Mucosa of stomach (tissue), 1 donor: Measurements from ENCODE around the gene TBCK.

Source experiments
- H3K27me3 ChIP-seq: one replicate; pipeline ENCODE4 v1.7.0; 2013; ENCODE audit warnings: mild to moderate bottlenecking, low read length; ENCODE audit not compliant: control insufficient read depth, insufficient read depth
- H3K36me3 ChIP-seq: one replicate; pipeline ENCODE4 v1.7.0; 2013; ENCODE audit warnings: low read length; ENCODE audit not compliant: control insufficient read depth, insufficient read depth
- H3K4me1 ChIP-seq: one replicate; pipeline ENCODE4 v1.7.0; 2013; ENCODE audit warnings: mild to moderate bottlenecking, low read length; ENCODE audit not compliant: control insufficient read depth, insufficient read depth
- H3K4me3 ChIP-seq: one replicate; pipeline ENCODE4 v1.7.0; 2013; ENCODE audit warnings: low read length
- H3K9ac ChIP-seq: one replicate; pipeline ENCODE4 v1.7.0; 2013; ENCODE audit warnings: mild to moderate bottlenecking, low read length, moderate library complexity
- H3K9me3 ChIP-seq: one replicate; pipeline ENCODE4 v1.7.0; 2013; ENCODE audit warnings: mild to moderate bottlenecking, low read length, moderate library complexity; ENCODE audit not compliant: control insufficient read depth
- donor health status: Pancreatic carcinoma.

TBCK gene

DNA sequence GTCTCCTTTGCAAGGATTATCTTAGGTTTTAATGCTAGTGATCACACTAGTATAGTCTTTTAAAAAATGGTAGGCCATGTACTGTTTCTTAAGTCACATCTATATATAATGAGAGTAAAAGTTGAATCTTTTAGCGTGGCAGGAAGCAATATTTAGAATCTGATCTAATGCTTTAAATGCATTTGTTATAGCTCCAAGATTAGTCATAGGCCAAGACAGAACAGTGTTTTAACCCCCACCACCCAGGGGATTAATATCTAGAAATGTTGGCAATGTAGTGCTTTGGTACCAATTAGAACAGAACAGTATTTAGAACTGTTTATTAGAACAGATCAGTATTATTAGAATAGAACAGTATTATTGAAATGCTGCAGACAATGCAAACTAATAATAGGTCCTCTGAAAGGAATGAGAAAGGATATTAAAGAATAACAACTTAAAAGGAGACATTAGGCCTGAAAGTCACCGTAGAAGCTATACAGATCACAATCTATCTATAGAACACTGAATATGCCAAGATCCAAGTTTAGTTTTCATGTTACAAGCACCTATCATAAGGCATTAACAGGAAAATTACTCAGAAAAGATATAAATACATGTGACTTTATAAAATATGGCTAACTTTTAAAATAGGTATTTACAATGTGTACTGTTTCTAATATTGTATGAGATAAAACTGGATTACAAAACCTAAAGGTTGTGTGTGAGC is 274.6 kb downstream of the TBCK start:
- H3K27me3 ChIP-seq = no peaks in the 10 kb centered on the region
- no peak overlapping the region for H3K9ac ChIP-seq
- H3K36me3 ChIP-seq = no peaks in the 10 kb centered on the region
- no peak overlapping the region for H3K4me3 ChIP-seq
- H3K4me1 ChIP-seq = no peaks in the 10 kb centered on the region
- no peaks in the 10 kb centered on the region for H3K9me3 ChIP-seq

DNA sequence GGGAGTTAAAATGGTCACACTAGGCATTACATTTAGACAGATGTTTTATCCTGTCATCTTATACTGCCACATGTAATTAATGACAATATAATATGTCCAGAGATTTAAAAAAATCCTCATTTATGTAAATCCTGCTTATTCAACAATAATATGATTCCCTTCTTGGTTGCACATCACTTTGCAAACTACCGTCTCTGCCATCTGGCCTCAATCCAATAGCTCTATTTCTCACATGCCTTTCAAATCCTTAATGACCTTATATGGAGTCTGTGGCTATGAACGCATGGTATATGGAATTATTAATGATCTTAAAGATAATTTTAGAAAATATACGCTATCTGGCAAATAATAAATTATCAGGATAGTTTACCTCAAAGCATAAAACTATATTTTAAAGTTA is 276.2 kb downstream of the TBCK start:
- Histone ChIP-seq H3K36me3 (no peaks in the 10 kb centered on the region), H3K9me3 (no peaks in the 10 kb centered on the region), H3K27me3 (no peaks in the 10 kb centered on the region), H3K9ac (no peak overlapping the region), H3K4me1 (no peaks in the 10 kb centered on the region), H3K4me3 (no peak overlapping the region)

DNA sequence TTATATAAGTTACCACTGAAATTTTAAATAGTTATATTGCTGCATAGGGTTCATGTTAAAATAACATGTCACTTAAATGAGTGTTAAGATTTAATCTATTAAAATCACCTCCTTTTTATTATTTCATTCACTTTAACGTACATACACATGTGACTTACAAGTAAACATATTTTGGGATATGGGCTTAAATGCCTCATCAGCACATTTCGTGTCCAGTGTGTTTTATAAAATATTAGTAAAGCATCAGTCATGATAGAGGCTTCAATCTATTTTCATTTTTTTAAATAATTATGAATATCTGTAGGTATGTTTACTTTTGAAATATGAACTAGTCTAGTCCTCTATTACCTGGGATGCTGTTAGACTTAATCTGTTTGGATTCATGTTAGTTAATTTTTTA is 277.1 kb downstream of the TBCK start:
- Histone ChIP-seq H3K4me3 (no peak overlapping the region), H3K27me3 (no peaks in the 10 kb centered on the region), H3K9me3 (no peaks in the 10 kb centered on the region), H3K9ac (no peak overlapping the region), H3K4me1 (no peaks in the 10 kb centered on the region), H3K36me3 (no peaks in the 10 kb centered on the region)

- H3K9ac ChIP-seq = no peak overlapping the region
- H3K4me3 ChIP-seq = no peak overlapping the region
- H3K4me1 ChIP-seq = no peaks in the 10 kb centered on the region
- H3K9me3 ChIP-seq = no peaks in the 10 kb centered on the region
- no peaks in the 10 kb centered on the region for H3K27me3 ChIP-seq
- no peaks in the 10 kb centered on the region for H3K36me3 ChIP-seq
These were observed 278.0 kb downstream of the TBCK start for GRCh38 chr4:106038012-106038411.

DNA sequence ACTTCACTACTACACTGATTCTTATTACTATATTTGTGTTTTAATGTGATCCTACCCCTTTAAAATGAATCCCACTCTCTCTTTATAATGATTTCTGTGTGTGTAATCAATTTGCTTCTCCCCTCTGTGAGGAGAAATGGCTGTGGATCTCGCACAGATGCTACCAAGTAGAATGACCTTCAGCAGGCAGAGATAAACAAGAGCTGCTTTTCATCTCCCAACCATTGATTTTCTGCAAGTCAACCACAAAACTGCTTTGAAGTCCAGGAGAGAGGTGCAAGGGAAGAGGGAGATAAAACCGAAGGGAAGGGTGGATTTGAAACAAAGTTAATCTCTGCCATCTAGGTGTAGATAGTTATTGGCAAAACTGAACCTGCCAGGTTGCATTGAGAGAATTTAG is 279.2 kb downstream of the TBCK start:
- Histone ChIP-seq H3K9ac (no peak overlapping the region), H3K36me3 (no peaks in the 10 kb centered on the region), H3K27me3 (no peaks in the 10 kb centered on the region), H3K9me3 (no peaks in the 10 kb centered on the region), H3K4me1 (no peaks in the 10 kb centered on the region), H3K4me3 (no peak overlapping the region)

GRCh38 chr4:106036334-106036733 is 279.7 kb downstream of the TBCK start:
- H3K9ac ChIP-seq = no peak overlapping the region
- no peaks in the 10 kb centered on the region for H3K36me3 ChIP-seq
- H3K4me3 ChIP-seq = no peak overlapping the region
- H3K27me3 ChIP-seq = no peaks in the 10 kb centered on the region
- H3K4me1 ChIP-seq = no peaks in the 10 kb centered on the region
- no peaks in the 10 kb centered on the region for H3K9me3 ChIP-seq

DNA sequence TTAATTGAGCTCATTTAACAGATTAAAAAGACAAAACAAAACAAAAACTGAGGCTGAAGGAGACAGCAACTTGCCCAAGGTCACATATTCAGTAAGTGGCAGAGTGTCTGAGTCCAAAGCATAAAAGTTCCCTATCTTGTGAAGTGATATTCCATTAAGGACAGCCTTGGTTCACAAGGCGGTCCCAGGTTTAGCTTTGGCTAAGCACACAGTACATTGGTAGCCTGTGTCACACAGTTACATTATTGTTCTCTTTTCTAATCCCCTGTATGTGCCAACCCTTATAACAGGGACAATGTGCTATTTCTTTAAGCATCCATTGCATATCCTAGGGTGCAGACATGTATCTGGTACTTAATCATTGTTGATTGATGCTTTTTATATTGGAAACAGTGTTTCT is 280.8 kb downstream of the TBCK start:
- H3K9me3 ChIP-seq = no peaks in the 10 kb centered on the region
- H3K36me3 ChIP-seq = no peaks in the 10 kb centered on the region
- no peaks in the 10 kb centered on the region for H3K27me3 ChIP-seq
- no peak overlapping the region for H3K9ac ChIP-seq
- H3K4me3 ChIP-seq = no peak overlapping the region
- no peaks in the 10 kb centered on the region for H3K4me1 ChIP-seq

GRCh38 chr4:106034751-106035150 is 281.3 kb downstream of the TBCK start:
- Histone ChIP-seq H3K4me1 (no peaks in the 10 kb centered on the region), H3K27me3 (no peaks in the 10 kb centered on the region), H3K4me3 (no peak overlapping the region), H3K36me3 (no peaks in the 10 kb centered on the region), H3K9ac (no peak overlapping the region), H3K9me3 (no peaks in the 10 kb centered on the region)

DNA sequence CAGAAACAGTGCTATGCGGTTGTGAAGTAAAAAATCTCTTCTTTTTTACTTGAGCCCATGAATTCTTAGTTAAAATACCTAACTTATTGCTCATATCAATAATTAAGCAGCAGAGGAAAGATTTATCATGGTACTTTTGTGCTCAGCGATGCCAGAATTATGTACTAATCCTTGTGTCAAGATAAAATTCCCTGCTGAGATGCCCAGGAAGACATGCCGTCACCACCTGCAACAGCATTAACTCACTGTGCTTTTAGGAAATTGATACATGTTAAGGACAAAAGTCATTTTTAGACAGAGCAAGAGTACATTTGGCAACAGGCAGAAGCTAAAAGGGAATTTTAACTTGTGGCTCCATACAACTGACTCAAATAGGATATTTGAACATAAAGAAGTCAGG is 281.8 kb downstream of the TBCK start:
- Histone ChIP-seq H3K27me3 (no peaks in the 10 kb centered on the region), H3K4me3 (no peak overlapping the region), H3K9ac (no peak overlapping the region), H3K9me3 (no peaks in the 10 kb centered on the region), H3K4me1 (no peaks in the 10 kb centered on the region), H3K36me3 (no peaks in the 10 kb centered on the region)

GRCh38 chr4:106033469-106033868 is 282.5 kb downstream of the TBCK start:
- Histone ChIP-seq H3K4me3 (no peak overlapping the region), H3K9ac (no peak overlapping the region), H3K27me3 (no peaks in the 10 kb centered on the region), H3K9me3 (no peaks in the 10 kb centered on the region), H3K36me3 (no peaks in the 10 kb centered on the region), H3K4me1 (no peaks in the 10 kb centered on the region)

- no peaks in the 10 kb centered on the region for H3K4me1 ChIP-seq
- no peak overlapping the region for H3K4me3 ChIP-seq
- no peaks in the 10 kb centered on the region for H3K36me3 ChIP-seq
- no peaks in the 10 kb centered on the region for H3K27me3 ChIP-seq
- H3K9me3 ChIP-seq = no peaks in the 10 kb centered on the region
- no peak overlapping the region for H3K9ac ChIP-seq
These were observed 283.1 kb downstream of the TBCK start for GRCh38 chr4:106032851-106033286.

- no peak overlapping the region for H3K4me3 ChIP-seq
- no peak overlapping the region for H3K9ac ChIP-seq
- no peaks in the 10 kb centered on the region for H3K9me3 ChIP-seq
- no peaks in the 10 kb centered on the region for H3K4me1 ChIP-seq
- H3K27me3 ChIP-seq = no peaks in the 10 kb centered on the region
- H3K36me3 ChIP-seq = no peaks in the 10 kb centered on the region
These were observed 293.6 kb downstream of the TBCK start for GRCh38 chr4:106022454-106022853.
